Hepatocyte (in vitro differentiated cells): Measurements from ENCODE around the gene SLC19A3. TPM values are rescaled to one million over a fixed set of nuclear protein-coding genes. Genes with fewer than 3 reads are reported as not detected.
A peak's percentile ranks its signal among the peaks of the same experiment; 100 is the strongest.
"Not testable (repeated sequence)": the region's sequence is repeated elsewhere in the genome, so short reads cannot be mapped to it uniquely, and the experiment has no call there.

Experiments
- DNase-seq: peaks from one replicate; pipeline ENCODE4 v3.0.0-alpha.2; 2016; ENCODE audit warnings: low spot score
- H2AFZ ChIP-seq: fragments of 200-600 bp; sonication (generic); 2 replicates; pipeline ENCODE4 v1.6.0; 2016; ENCODE audit warnings: antibody characterized with exemption, mild to moderate bottlenecking
- H3K27ac ChIP-seq: fragments of 200-600 bp; sonication (generic); 2 replicates; pipeline ENCODE4 v1.5.1; 2016; ENCODE audit warnings: mild to moderate bottlenecking
- H3K27me3 ChIP-seq: fragments of 200-600 bp; sonication (generic); 2 replicates; pipeline ENCODE4 v1.6.1; 2016
- H3K36me3 ChIP-seq: fragments of 200-600 bp; sonication (generic); replicated peaks from 2 replicates; pipeline ENCODE4 v1.5.1; 2016; ENCODE audit warnings: low read depth; ENCODE audit not compliant: insufficient read depth
- H3K4me1 ChIP-seq: fragments of 200-600 bp; sonication (generic); 2 replicates; pipeline ENCODE4 v1.5.1; 2016; ENCODE audit warnings: mild to moderate bottlenecking, moderate library complexity; ENCODE audit not compliant: insufficient read depth
- H3K4me2 ChIP-seq: fragments of 200-600 bp; sonication (generic); 2 replicates; pipeline ENCODE4 v1.6.0; 2016
- H3K4me3 ChIP-seq: fragments of 200-600 bp; sonication (generic); 2 replicates; pipeline ENCODE4 v1.5.1; 2016; ENCODE audit warnings: mild to moderate bottlenecking
- H3K79me2 ChIP-seq: fragments of 200-600 bp; sonication (generic); 2 replicates; pipeline ENCODE4 v1.6.0; 2017; ENCODE audit warnings: mild to moderate bottlenecking
- H3K9me2 ChIP-seq: fragments of 200-600 bp; sonication (generic); replicated peaks from 2 replicates; pipeline ENCODE4 v1.6.0; 2017; ENCODE audit warnings: mild to moderate bottlenecking; ENCODE audit not compliant: insufficient read depth
- H3K9me3 ChIP-seq: fragments of 200-600 bp; sonication (generic); 2 replicates; pipeline ENCODE4 v1.5.1; 2016; ENCODE audit warnings: low read depth, mild to moderate bottlenecking
- H4K20me1 ChIP-seq: fragments of 200-600 bp; sonication (generic); 2 replicates; pipeline ENCODE4 v1.6.0; 2016; ENCODE audit warnings: mild to moderate bottlenecking; ENCODE audit not compliant: insufficient read depth, poor library complexity, severe bottlenecking
- CTCF ChIP-seq: fragments of 200-600 bp; sonication (generic); IDR thresholded peaks from 2 replicates; pipeline ENCODE4 v1.5.1; 2016; ENCODE audit warnings: antibody characterized with exemption, mild to moderate bottlenecking; ENCODE audit not compliant: poor library complexity
- EZH2 ChIP-seq: fragments of 200-600 bp; sonication (generic); IDR thresholded peaks from 2 replicates; pipeline ENCODE4 v1.6.1; 2016; ENCODE audit warnings: antibody characterized with exemption, mild to moderate bottlenecking, borderline replicate concordance
- EZH2phosphoT487 ChIP-seq: fragments of 200-600 bp; sonication (generic); IDR thresholded peaks from one replicate; pipeline ENCODE4 v1.6.1; 2018; ENCODE audit warnings: antibody characterized with exemption, mild to moderate bottlenecking, low read depth, moderate library complexity; ENCODE audit not compliant: unreplicated experiment, severe bottlenecking
- WGBS: methylation state at CpG from one replicate; pipeline ENCODE4 v1.1.6; 2016; ENCODE audit warnings: low lambda C conversion rate; ENCODE audit errors: missing lambda C conversion rate; 5-methylcytosine and 5-hydroxymethylcytosine counted together
- polyA plus RNA-seq: library from polyadenylated mRNA; unstranded; fragments of >200 nt; fragmentation: Nextera tagmentation; extraction: Ambion mirVana; gene quantifications from 2 replicates; pipeline ENCODE4 v1.2.1, GENCODE V29; 2016
- total RNA-seq: library from RNA; depleted of rRNA; stranded (reverse); fragments of >200 nt; gene quantifications from 2 replicates; pipeline ENCODE4 v1.2.3, GENCODE V29; 2014

SLC19A3 gene
- total and polyA plus RNA-seq, 2 experiments from 2014 or later: 15.5 to 19.7 TPM

DNA sequence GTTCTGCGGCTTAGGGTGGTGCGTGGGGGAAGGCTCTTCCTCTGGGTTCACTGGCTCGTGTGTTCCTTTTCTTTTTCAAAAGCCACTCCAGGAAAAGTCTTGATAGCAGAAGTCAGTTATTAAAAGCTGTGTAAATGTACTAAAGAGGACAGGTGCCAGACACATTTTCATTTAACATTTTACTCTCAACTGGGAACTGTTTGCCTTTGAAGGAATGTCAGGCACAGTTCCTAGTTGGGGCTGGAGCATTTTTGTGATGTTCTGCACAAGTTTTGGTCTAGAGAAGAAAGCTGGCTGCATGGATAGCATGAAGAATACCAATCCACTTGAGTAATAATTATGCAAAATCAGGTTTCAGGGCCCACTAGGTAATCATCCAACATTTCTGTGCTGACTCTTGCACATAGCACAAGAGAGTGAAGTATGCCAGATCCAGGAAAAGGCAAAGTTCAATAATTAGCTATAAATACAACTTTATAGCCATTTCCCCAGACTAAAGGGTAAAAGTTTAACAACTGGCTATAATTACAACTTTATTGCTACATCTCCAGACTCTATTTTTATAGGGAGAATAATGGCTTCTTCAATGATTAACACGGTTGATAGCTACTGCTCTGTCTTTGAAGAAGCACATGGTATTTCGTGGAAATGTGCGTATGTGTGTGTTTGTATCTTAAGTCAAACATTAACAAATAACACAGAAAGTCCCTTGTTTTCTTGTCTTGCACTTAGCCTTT, 44.1 kb upstream of the SLC19A3 start:
- DNase-seq: peak; percentile 58

GRCh38 chr2:227759411-227760118, 41.7 kb upstream of the SLC19A3 start:
- H3K4me1 ChIP-seq: peaks cover 22% of the 10 kb centered on the region
- no peaks in the 10 kb centered on the region for H3K9me3 ChIP-seq
- no peaks in the 10 kb centered on the region for H3K36me3 ChIP-seq
- no peak overlapping the region for H3K4me2 ChIP-seq
- H3K9me2 ChIP-seq: no peaks in the 10 kb centered on the region
- TF ChIP-seq CTCF (no peak), EZH2 (no peak), EZH2phosphoT487 (no peak)
- H3K4me3 ChIP-seq: no peak overlapping the region
- H4K20me1 ChIP-seq: no peaks in the 10 kb centered on the region
- DNase-seq: no peak
- H3K27me3 ChIP-seq: no peaks in the 10 kb centered on the region
- H2AFZ ChIP-seq: peak overlapping the region; percentile 20
- 57% methylated on average over 13 of the region's 13 CpGs for WGBS
- H3K79me2 ChIP-seq: no peaks in the 10 kb centered on the region
- H3K27ac ChIP-seq: peak overlapping the region; percentile 90

More for the DNA sequence above, 44.1 kb upstream of the SLC19A3 start:
- Histone ChIP-seq H3K27ac (peak overlapping the region; percentile 95), H3K79me2 (no peaks in the 10 kb centered on the region), H3K4me3 (no peak overlapping the region), H3K4me1 (peaks cover 22% of the 10 kb centered on the region), H3K36me3 (no peaks in the 10 kb centered on the region), H3K27me3 (no peaks in the 10 kb centered on the region), H3K4me2 (peak overlapping the region; percentile 32), H2AFZ (no peak overlapping the region), H3K9me2 (no peaks in the 10 kb centered on the region), H3K9me3 (no peaks in the 10 kb centered on the region), H4K20me1 (no peaks in the 10 kb centered on the region)
- TF ChIP-seq EZH2phosphoT487 (no peak), CTCF (no peak), EZH2 (no peak)
- 32% methylated on average over 6 of the region's 6 CpGs for WGBS

DNA sequence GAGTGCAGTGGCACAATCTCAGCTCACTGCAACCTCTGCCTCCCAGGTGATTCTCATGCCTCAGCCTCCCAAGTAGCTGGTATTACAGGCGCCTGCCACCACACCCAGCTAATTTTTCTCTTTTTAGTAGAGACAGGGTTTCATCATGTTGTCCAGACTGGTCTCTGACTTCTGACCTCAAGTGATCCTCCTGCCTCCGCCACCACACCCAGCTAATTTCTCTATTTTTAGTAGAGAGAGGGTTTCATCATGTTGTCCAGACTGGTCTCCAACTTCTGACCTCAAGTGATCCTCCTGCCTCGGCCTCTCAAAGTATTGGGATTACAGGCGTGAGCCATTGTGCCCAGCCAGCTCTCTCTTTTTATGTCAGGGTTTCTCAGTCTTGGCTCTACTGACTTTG, 38.4 kb upstream of the SLC19A3 start:
- H3K9me3 ChIP-seq, H3K36me3 ChIP-seq, H4K20me1 ChIP-seq, DNase-seq, H3K4me2 ChIP-seq, H3K79me2 ChIP-seq, H3K27ac ChIP-seq, H3K27me3 ChIP-seq, H3K9me2 ChIP-seq, H3K4me3 ChIP-seq, H2AFZ ChIP-seq: not testable (repeated sequence)
- 70% methylated on average over 4 of the region's 4 CpGs for WGBS
- H3K4me1 ChIP-seq: peaks cover 10% of the 10 kb centered on the region

GRCh38 chr2:227748079-227748478, 30.3 kb upstream of the SLC19A3 start:
- no peak overlapping the region for H3K4me2 ChIP-seq
- no peak for DNase-seq
- no peak overlapping the region for H3K4me3 ChIP-seq
- no peaks in the 10 kb centered on the region for H3K27me3 ChIP-seq
- WGBS: 61% methylated on average over 6 of the region's 6 CpGs
- no peaks in the 10 kb centered on the region for H3K79me2 ChIP-seq
- H3K9me3 ChIP-seq: no peaks in the 10 kb centered on the region
- H3K4me1 ChIP-seq: no peaks in the 10 kb centered on the region
- TF ChIP-seq EZH2phosphoT487 (no peak), CTCF (peak; percentile 32)
- no peaks in the 10 kb centered on the region for H3K36me3 ChIP-seq
- H4K20me1 ChIP-seq: no peaks in the 10 kb centered on the region
- no peaks in the 10 kb centered on the region for H3K9me2 ChIP-seq
- no peak overlapping the region for H2AFZ ChIP-seq
- H3K27ac ChIP-seq: no peak overlapping the region
